Esophagus mucosa (tissue), 1 donor: ENCODE measurements around the gene VSIG4. TPM values are rescaled to one million over a fixed set of nuclear protein-coding genes. Genes with fewer than 3 reads are reported as not detected.
"Not testable (repeated sequence)": the region's sequence is repeated elsewhere in the genome, so short reads cannot be mapped to it uniquely, and the experiment has no call there.

Experiments used
- ATAC-seq: fragments of 200-7000 bp; cut with Tn5 transposase; one replicate; pipeline ENCODE4 v1.9.1; 2020
- total RNA-seq: library from RNA; stranded (reverse); gene quantifications from one replicate; pipeline ENCODE4 v1.2.4, GENCODE V29; 2023
- donor health status: DM: yes; HTN: yes; CAD: no.

Gene VSIG4
- total RNA-seq, 1 donor from 2014 or later, result 2.9 TPM

DNA sequence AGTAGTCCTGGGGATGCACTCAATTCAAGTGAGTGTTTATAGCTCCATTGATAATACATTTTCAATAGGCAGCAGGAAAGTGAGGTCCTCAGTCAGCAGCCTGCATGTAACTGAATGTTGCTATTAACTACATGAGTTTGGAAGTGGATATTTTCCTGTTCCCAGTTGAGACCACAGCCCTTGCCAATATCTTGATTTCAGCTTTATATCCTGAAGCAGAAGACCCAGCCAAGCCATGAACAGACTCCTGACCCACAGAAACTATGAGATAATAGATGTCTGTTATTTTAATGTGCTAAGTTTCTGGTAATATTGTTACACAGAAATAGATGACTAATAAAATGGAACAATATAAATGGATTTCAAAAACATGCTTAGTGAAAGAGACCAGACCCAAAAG lies 63.7 kb downstream of the VSIG4 start:
- no peak for ATAC-seq

DNA sequence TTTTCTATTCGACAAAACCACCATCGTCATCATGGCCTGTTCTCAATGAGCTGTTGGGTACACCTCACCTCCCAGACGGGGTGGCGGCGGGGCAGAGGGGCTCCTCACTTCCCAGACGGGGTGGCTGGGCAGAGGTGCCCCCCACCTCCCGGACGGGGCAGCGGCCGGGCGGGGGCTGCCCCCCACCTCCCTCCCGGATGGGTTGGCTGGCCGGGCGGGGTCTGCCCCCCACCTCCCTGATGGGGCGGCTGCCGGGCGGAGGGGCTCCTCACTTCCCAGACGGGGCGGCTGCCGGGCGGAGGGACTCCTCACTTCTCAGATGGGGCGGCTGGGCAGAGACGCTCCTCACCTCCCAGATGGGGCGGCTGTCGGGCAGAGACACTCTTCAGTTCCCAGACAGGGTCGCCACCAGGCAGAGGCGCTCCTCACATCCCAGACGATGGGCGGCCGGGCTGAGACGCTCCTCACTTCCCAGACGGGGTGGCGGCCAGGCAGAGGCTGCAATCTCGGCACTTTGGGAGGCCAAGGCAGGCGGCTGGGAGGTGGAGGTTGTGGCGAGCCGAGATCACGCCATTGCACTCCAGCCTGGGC lies 64.6 kb downstream of the VSIG4 start:
- ATAC-seq, result not testable (repeated sequence)

Other genes starting within 250 kb of the VSIG4 start
- gene HEPH, start 124.2 kb upstream of the VSIG4 start, total RNA-seq, result 2.9 TPM